ENCODE results near the gene DMD. TPM values are rescaled to one million over a fixed set of nuclear protein-coding genes. Genes with fewer than 3 reads are reported as not detected.

DMD gene
- total RNA-seq, 2 donors from 2014 or later, result 19.6 to 24.9 TPM

GRCh38 chrX:31245714-31246113 lies 1965.6 kb downstream of the DMD start:
- H3K9me3 Mint-ChIP-seq, result peaks cover 36% of the 10 kb centered on the region
- no peak overlapping the region for H3K27ac Mint-ChIP-seq
- DNase-seq, result no peak
- H3K4me3 ChIP-seq (ENCODE audit: low read length), result no peak overlapping the region
- WGBS, 2 experiments (ENCODE audit: insufficient coverage in 1 of 2, insufficient read length in 1 of 2), result 84% methylated on average over 3 of the region's 4 CpGs; no CpG with 5 or more reads in 1 of the 2 experiments
- no peaks in the 10 kb centered on the region for H3K27me3 Mint-ChIP-seq (ENCODE audit: insufficient read depth)
- TF ChIP-seq, protein P1, sequence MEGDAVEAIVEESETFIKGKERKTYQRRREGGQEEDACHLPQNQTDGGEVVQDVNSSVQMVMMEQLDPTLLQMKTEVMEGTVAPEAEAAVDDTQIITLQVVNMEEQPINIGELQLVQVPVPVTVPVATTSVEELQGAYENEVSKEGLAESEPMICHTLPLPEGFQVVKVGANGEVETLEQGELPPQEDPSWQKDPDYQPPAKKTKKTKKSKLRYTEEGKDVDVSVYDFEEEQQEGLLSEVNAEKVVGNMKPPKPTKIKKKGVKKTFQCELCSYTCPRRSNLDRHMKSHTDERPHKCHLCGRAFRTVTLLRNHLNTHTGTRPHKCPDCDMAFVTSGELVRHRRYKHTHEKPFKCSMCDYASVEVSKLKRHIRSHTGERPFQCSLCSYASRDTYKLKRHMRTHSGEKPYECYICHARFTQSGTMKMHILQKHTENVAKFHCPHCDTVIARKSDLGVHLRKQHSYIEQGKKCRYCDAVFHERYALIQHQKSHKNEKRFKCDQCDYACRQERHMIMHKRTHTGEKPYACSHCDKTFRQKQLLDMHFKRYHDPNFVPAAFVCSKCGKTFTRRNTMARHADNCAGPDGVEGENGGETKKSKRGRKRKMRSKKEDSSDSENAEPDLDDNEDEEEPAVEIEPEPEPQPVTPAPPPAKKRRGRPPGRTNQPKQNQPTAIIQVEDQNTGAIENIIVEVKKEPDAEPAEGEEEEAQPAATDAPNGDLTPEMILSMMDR (conservative IDR thresholded peaks at IDR 0.05), result no peak
- H3K27ac ChIP-seq (ENCODE audit: low read depth, low read length), result no peak overlapping the region
- no peaks in the 10 kb centered on the region for H3K4me1 ChIP-seq (ENCODE audit: control insufficient read depth, insufficient read depth, low read length)
- peaks cover 3% of the 10 kb centered on the region for H3K36me3 Mint-ChIP-seq (ENCODE audit: low read depth)
- H3K4me1 Mint-ChIP-seq, result peaks cover 5% of the 10 kb centered on the region
- no peaks in the 10 kb centered on the region for H3K9me3 ChIP-seq (ENCODE audit: control insufficient read depth, low read length)
- H3K4me3 Mint-ChIP-seq, result no peak overlapping the region
- no peak overlapping the region for H3K9ac ChIP-seq (ENCODE audit: extremely low read depth, low read length, poor library complexity, severe bottlenecking)
- H3K36me3 ChIP-seq (ENCODE audit: control insufficient read depth, insufficient read depth, low read length), result no peaks in the 10 kb centered on the region
- no peaks in the 10 kb centered on the region for H3K27me3 ChIP-seq (ENCODE audit: control insufficient read depth, insufficient read depth, low read length, poor library complexity, severe bottlenecking)

- Mint-ChIP-seq H3K9me3 (peaks cover 26% of the 10 kb centered on the region), H3K36me3 (ENCODE audit: low read depth) (peaks cover 3% of the 10 kb centered on the region), H3K27ac (no peak overlapping the region), H3K27me3 (ENCODE audit: insufficient read depth) (no peaks in the 10 kb centered on the region), H3K4me3 (no peak overlapping the region), H3K4me1 (peaks cover 2% of the 10 kb centered on the region)
- Histone ChIP-seq H3K4me1 (ENCODE audit: control insufficient read depth, insufficient read depth, low read length) (no peaks in the 10 kb centered on the region), H3K27me3 (ENCODE audit: control insufficient read depth, insufficient read depth, low read length, poor library complexity, severe bottlenecking) (no peaks in the 10 kb centered on the region), H3K9me3 (ENCODE audit: control insufficient read depth, low read length) (no peaks in the 10 kb centered on the region), H3K36me3 (ENCODE audit: control insufficient read depth, insufficient read depth, low read length) (no peaks in the 10 kb centered on the region), H3K9ac (ENCODE audit: extremely low read depth, low read length, poor library complexity, severe bottlenecking) (no peak overlapping the region), H3K4me3 (ENCODE audit: low read length) (no peak overlapping the region), H3K27ac (ENCODE audit: low read depth, low read length) (no peak overlapping the region)
- 92 to 100% methylated on average over 2 to 3 of the region's 3 CpGs for WGBS, 2 experiments (ENCODE audit: insufficient coverage in 1 of 2, insufficient read length in 1 of 2)
- TF ChIP-seq, protein P1 (conservative IDR thresholded peaks at IDR 0.05), result no peak
- DNase-seq, result no peak
Observed at GRCh38 chrX:31243804-31244203, 1967.5 kb downstream of the DMD start.

- H3K4me3 Mint-ChIP-seq, result no peak overlapping the region
- peaks cover 29% of the 10 kb centered on the region for H3K9me3 Mint-ChIP-seq
- no peaks in the 10 kb centered on the region for H3K27me3 ChIP-seq (ENCODE audit: control insufficient read depth, insufficient read depth, low read length, poor library complexity, severe bottlenecking)
- no peaks in the 10 kb centered on the region for H3K36me3 ChIP-seq (ENCODE audit: control insufficient read depth, insufficient read depth, low read length)
- no peak for DNase-seq
- no peak overlapping the region for H3K27ac Mint-ChIP-seq
- no peak overlapping the region for H3K9ac ChIP-seq (ENCODE audit: extremely low read depth, low read length, poor library complexity, severe bottlenecking)
- no peak overlapping the region for H3K27ac ChIP-seq (ENCODE audit: low read depth, low read length)
- no peaks in the 10 kb centered on the region for H3K9me3 ChIP-seq (ENCODE audit: control insufficient read depth, low read length)
- H3K4me1 Mint-ChIP-seq, result peaks cover 7% of the 10 kb centered on the region
- TF ChIP-seq, protein P1 (conservative IDR thresholded peaks at IDR 0.05), result no peak
- H3K4me1 ChIP-seq (ENCODE audit: control insufficient read depth, insufficient read depth, low read length), result no peaks in the 10 kb centered on the region
- no peaks in the 10 kb centered on the region for H3K27me3 Mint-ChIP-seq (ENCODE audit: insufficient read depth)
- H3K4me3 ChIP-seq (ENCODE audit: low read length), result no peak overlapping the region
- WGBS, 2 experiments (ENCODE audit: insufficient coverage in 1 of 2, insufficient read length in 1 of 2), result 93% methylated on average over 3 of the region's 3 CpGs; no CpG with 5 or more reads in 1 of the 2 experiments
- no peaks in the 10 kb centered on the region for H3K36me3 Mint-ChIP-seq (ENCODE audit: low read depth)
Observed at GRCh38 chrX:31240982-31241381, 1970.4 kb downstream of the DMD start.
